ENCODE measurements around the gene CAVIN1.

- TF ChIP-seq CTCF (IDR thresholded peaks at IDR 0.05): no peak
- TF ChIP-seq POLR2AphosphoS5 (IDR thresholded peaks at IDR 0.05): no peak
- no peak for TF ChIP-seq EP300 (IDR thresholded peaks at IDR 0.05)
- TF ChIP-seq POLR2A (IDR thresholded peaks at IDR 0.05): no peak
These were observed 41.2 kb downstream of the CAVIN1 start for GRCh38 chr17:42381898-42382297.

Measured in sigmoid colon (tissue), 4 donors.